NB4 (cell line): Measurements from ENCODE around the gene SLC5A9.

ENCODE experiments used
- CTCF ChIP-seq: IDR thresholded peaks from one replicate; pipeline ENCODE4 v1.5.1; 2012; ENCODE audit warnings: low read depth, low read length
- MAX ChIP-seq: IDR thresholded peaks from 2 replicates; pipeline ENCODE4 v1.6.1; 2011; ENCODE audit warnings: low read depth, low read length
- POLR2A ChIP-seq: IDR thresholded peaks from 2 replicates; pipeline ENCODE4 v1.6.1; 2011; ENCODE audit warnings: mild to moderate bottlenecking; ENCODE audit not compliant: insufficient read length; ENCODE audit errors: extremely low read depth

GRCh38 chr1:48245106-48245505 lies 22.6 kb downstream of the SLC5A9 start:
- TF ChIP-seq CTCF, result no peak
- TF ChIP-seq MAX, result no peak
- no peak for TF ChIP-seq POLR2A
